Calu3 (cell line): ENCODE measurements around the gene CCDC146. TPM values are rescaled to one million over a fixed set of nuclear protein-coding genes. Genes with fewer than 3 reads are reported as not detected.

Source experiments
- BruUV-seq: library from RNA; stranded (reverse); fragments of 400-500 nt; replicated peaks from 2 replicates; lab custom pipeline; 2021; lab: Mats Ljungman, UMichigan
- CTCF ChIA-PET: fragments of 300-600 bp; sonication (Branson Sonifier 250); formaldehyde crosslinking; loops from one replicate; lab custom pipeline; 2022; ENCODE audit warnings: antibody characterized with exemption; lab: Charles Lee
- DNase-seq: peaks from one replicate; pipeline ENCODE4 v3.0.0; 2022
- H3K27ac Mint-ChIP-seq: one replicate; pipeline ENCODE4 v1.8.0; 2022; ENCODE audit warnings: mixed read lengths; ENCODE audit not compliant: unreplicated experiment
- H3K27me3 Mint-ChIP-seq: one replicate; pipeline ENCODE4 v1.8.0; 2022; ENCODE audit warnings: mixed read lengths; ENCODE audit not compliant: unreplicated experiment
- H3K36me3 Mint-ChIP-seq: one replicate; pipeline ENCODE4 v1.8.0; 2022; ENCODE audit warnings: mild to moderate bottlenecking, moderate library complexity, mixed read lengths; ENCODE audit not compliant: insufficient read depth, unreplicated experiment
- H3K4me1 Mint-ChIP-seq: one replicate; pipeline ENCODE4 v1.8.0; 2022; ENCODE audit warnings: mild to moderate bottlenecking, low read depth, mixed read lengths; ENCODE audit not compliant: unreplicated experiment
- H3K4me3 Mint-ChIP-seq: one replicate; pipeline ENCODE4 v1.8.0; 2022; ENCODE audit warnings: mild to moderate bottlenecking, low read depth, moderate library complexity, mixed read lengths; ENCODE audit not compliant: unreplicated experiment
- H3K9me3 Mint-ChIP-seq: one replicate; pipeline ENCODE4 v1.8.0; 2022; ENCODE audit warnings: low read depth, mixed read lengths; ENCODE audit not compliant: unreplicated experiment
- CTCF ChIP-seq: fragments of 200-600 bp; IDR thresholded peaks from one replicate; pipeline ENCODE4 v1.8.0; 2022; ENCODE audit warnings: antibody characterized with exemption; ENCODE audit not compliant: unreplicated experiment
- intact Hi-C: fragments of 100-400 bp; cut with micrococcal nuclease; formaldehyde crosslinking; loops from one replicate; pipeline ENCODE4 v1.10.0; 2022; ENCODE audit not compliant: unreplicated experiment
- total RNA-seq: library from RNA; stranded (reverse); gene quantifications from 2 replicates; pipeline ENCODE4 v1.2.3, GENCODE V29; 2022

Gene CCDC146
- total RNA-seq, 1 experiment from 2014 or later: 8.8 TPM

GRCh38 chr7:77295549-77295948 is 173.1 kb downstream of the CCDC146 start:
- no peak for DNase-seq
- BruUV-seq: no TSS peak
- CTCF ChIA-PET: no interaction called here
- peaks cover 2% of the 10 kb centered on the region for H3K9me3 Mint-ChIP-seq
- no peak for TF ChIP-seq CTCF
- intact Hi-C loops: no loop called here
- H3K4me1 Mint-ChIP-seq: no peaks in the 10 kb centered on the region
- no peak overlapping the region for H3K27ac Mint-ChIP-seq
- no peaks in the 10 kb centered on the region for H3K36me3 Mint-ChIP-seq
- H3K4me3 Mint-ChIP-seq: no peak overlapping the region
- no peaks in the 10 kb centered on the region for H3K27me3 Mint-ChIP-seq

- CTCF ChIA-PET: no interaction called here
- no TSS peak for BruUV-seq
- intact Hi-C loops: no loop called here
- peaks cover 9% of the 10 kb centered on the region for H3K9me3 Mint-ChIP-seq
- H3K4me3 Mint-ChIP-seq: no peak overlapping the region
- no peaks in the 10 kb centered on the region for H3K4me1 Mint-ChIP-seq
- DNase-seq: no peak
- no peak for TF ChIP-seq CTCF
- no peaks in the 10 kb centered on the region for H3K27me3 Mint-ChIP-seq
- peaks cover 3% of the 10 kb centered on the region for H3K36me3 Mint-ChIP-seq
- H3K27ac Mint-ChIP-seq: no peak overlapping the region
Observed at GRCh38 chr7:77306231-77307067, 184.0 kb downstream of the CCDC146 start.

GRCh38 chr7:77308792-77309191 is 186.4 kb downstream of the CCDC146 start:
- Mint-ChIP-seq H3K27me3 (no peaks in the 10 kb centered on the region), H3K27ac (no peak overlapping the region), H3K4me1 (no peaks in the 10 kb centered on the region), H3K9me3 (peaks cover 6% of the 10 kb centered on the region), H3K4me3 (no peak overlapping the region), H3K36me3 (peaks cover 3% of the 10 kb centered on the region)
- no TSS peak for BruUV-seq
- DNase-seq: no peak
- intact Hi-C loops: no loop called here
- no peak for TF ChIP-seq CTCF
- CTCF ChIA-PET: no interaction called here

- peaks cover 3% of the 10 kb centered on the region for H3K36me3 Mint-ChIP-seq
- CTCF ChIA-PET: no interaction called here
- no peak overlapping the region for H3K27ac Mint-ChIP-seq
- no TSS peak for BruUV-seq
- no peaks in the 10 kb centered on the region for H3K4me1 Mint-ChIP-seq
- peaks cover 6% of the 10 kb centered on the region for H3K9me3 Mint-ChIP-seq
- H3K4me3 Mint-ChIP-seq: no peak overlapping the region
- intact Hi-C loops: no loop called here
- no peaks in the 10 kb centered on the region for H3K27me3 Mint-ChIP-seq
- no peak for TF ChIP-seq CTCF
- no peak for DNase-seq
Observed at GRCh38 chr7:77309714-77310220, 187.4 kb downstream of the CCDC146 start.
